HG02970 (cell line): ENCODE measurements around the gene GNAI1.

ENCODE experiments used
- ATAC-seq: cut with Tn5 transposase; IDR thresholded peaks from one replicate; pipeline ENCODE4 v1.9.1; 2021; ENCODE audit warnings: mild to moderate bottlenecking, moderate library complexity, moderate number of reproducible peaks; ENCODE audit not compliant: unreplicated experiment, low FRiP score

Gene GNAI1

GRCh38 chr7:80131675-80132435 is 2.8 kb upstream of the GNAI1 start:
- no peak for ATAC-seq

GRCh38 chr7:80132594-80132993 is 2.0 kb upstream of the GNAI1 start:
- ATAC-seq, result no peak

GRCh38 chr7:80133361-80134114 is 1.1 kb upstream of the GNAI1 start:
- no peak for ATAC-seq

GRCh38 chr7:80134115-80134535 is 506 bp upstream of the GNAI1 start:
- no peak for ATAC-seq

- ATAC-seq, result no peak
Measured at GRCh38 chr7:80135309-80136104, 876 bp downstream of the GNAI1 start.

GRCh38 chr7:80136261-80137055 is 1.8 kb downstream of the GNAI1 start:
- ATAC-seq, result no peak

- ATAC-seq, result no peak
Measured at GRCh38 chr7:80137410-80137809, 2.8 kb downstream of the GNAI1 start.

- no peak for ATAC-seq
Measured at GRCh38 chr7:80139236-80139635, 4.6 kb downstream of the GNAI1 start.

GRCh38 chr7:80140388-80140787 is 5.8 kb downstream of the GNAI1 start:
- no peak for ATAC-seq

- ATAC-seq, result no peak
Measured at GRCh38 chr7:80141376-80141775, 6.7 kb downstream of the GNAI1 start.

- ATAC-seq, result no peak
Measured at GRCh38 chr7:80142853-80143580, 8.4 kb downstream of the GNAI1 start.

GRCh38 chr7:80145780-80146422 is 11.3 kb downstream of the GNAI1 start:
- ATAC-seq, result no peak

GRCh38 chr7:80146545-80147182 is 12.0 kb downstream of the GNAI1 start:
- no peak for ATAC-seq

GRCh38 chr7:80147543-80148391 is 13.1 kb downstream of the GNAI1 start:
- no peak for ATAC-seq

GRCh38 chr7:80150611-80151273 is 16.1 kb downstream of the GNAI1 start:
- no peak for ATAC-seq

GRCh38 chr7:80151274-80151665 is 16.6 kb downstream of the GNAI1 start:
- no peak for ATAC-seq

GRCh38 chr7:80153446-80153845 is 18.8 kb downstream of the GNAI1 start:
- no peak for ATAC-seq
